OCI-M2 (cell line): ENCODE results near the gene PRKCA.
"Not testable (repeated sequence)": the region's sequence is repeated elsewhere in the genome, so short reads cannot be mapped to it uniquely, and the experiment has no call there.

Experiments used
- DNase-seq: peaks from one replicate; lab custom pipeline; 2025; ENCODE audit not compliant: unreplicated experiment; lab: John Stamatoyannopoulos, UW

PRKCA gene

DNA sequence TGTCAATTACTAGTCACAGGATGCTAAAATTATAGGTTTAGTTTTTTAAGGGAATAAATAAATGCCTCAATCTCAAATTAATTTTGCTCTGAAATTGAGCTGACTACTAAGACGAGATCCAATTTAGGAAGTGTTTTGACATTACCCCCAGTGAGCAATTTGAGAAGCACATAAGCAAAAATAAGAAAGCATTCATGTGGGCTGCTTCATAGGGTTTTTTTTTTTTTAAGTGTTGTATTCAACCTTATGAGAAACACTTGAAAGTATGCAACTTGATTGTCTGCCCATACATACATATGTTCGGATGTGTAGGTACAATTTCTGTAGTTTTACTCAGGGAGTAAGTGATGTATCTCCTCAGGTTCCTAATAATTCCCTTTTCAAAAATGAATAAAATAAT, 77.6 kb downstream of the PRKCA start:
- no peak for DNase-seq

- DNase-seq = no peak
Measured at GRCh38 chr17:66381701-66382362, 79.4 kb downstream of the PRKCA start.

GRCh38 chr17:66383333-66383732, 80.9 kb downstream of the PRKCA start:
- DNase-seq = no peak

- no peak for DNase-seq
Measured at GRCh38 chr17:66386498-66387351, 84.3 kb downstream of the PRKCA start.

DNA sequence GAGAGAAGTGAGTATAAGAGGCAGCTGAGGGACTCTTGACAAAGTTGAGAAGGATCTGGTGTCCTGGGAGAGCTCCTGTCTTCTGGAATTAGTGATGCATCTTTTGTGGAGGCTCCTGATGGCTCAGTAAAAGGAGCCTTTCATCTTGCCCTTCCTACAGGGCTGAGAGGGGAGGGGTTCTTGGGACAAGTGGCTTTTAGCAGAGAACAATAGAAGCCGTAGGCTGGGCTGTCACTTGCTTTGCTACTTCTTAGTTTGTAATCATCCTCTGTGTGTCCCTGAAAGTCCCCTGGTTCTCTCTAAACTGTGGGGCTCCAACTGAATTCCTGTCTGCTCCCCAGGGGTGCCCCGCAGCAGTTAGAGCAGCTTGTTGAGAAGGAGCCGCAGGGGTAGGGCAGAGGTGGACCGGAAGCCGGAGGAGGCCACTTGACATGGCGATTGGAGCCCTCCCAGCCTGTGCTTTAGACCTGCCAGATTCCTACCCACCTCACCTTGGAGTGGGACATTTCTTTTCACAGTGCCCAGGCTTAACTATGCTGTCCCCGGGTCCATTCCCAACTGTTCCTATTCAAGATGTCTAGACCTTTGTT, 85.1 kb downstream of the PRKCA start:
- DNase-seq = no peak

DNA sequence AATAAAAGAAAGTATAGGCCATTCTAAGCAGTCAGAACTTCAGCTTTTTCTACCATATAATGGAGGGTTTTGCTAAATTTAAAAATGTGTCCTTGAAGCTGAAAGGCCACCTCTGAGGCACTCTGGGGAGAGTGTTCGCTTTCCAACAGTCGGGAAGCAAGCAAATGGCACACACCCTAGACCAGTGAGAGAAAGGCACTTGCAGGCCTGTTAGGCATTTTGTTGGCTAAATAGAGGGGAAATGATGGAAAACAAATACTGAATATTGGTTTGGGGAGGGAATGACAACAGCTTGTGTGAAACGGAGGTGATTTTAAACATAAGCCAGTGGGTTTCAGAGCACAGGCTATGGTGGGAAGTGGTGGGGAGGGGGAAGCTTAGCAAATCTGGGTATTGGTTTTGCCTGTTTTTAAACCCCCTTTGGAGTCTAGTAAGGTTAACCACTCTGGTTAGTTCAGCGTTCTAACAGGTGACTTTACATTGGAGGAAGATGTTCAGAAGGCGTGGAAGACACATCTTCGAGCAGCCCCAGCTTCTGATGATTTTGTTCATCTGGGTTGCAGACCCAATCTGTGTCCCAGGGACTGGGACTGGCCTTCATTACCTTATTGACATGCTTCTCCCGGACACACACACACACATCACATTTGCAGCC, 90.5 kb downstream of the PRKCA start:
- no peak for DNase-seq

DNA sequence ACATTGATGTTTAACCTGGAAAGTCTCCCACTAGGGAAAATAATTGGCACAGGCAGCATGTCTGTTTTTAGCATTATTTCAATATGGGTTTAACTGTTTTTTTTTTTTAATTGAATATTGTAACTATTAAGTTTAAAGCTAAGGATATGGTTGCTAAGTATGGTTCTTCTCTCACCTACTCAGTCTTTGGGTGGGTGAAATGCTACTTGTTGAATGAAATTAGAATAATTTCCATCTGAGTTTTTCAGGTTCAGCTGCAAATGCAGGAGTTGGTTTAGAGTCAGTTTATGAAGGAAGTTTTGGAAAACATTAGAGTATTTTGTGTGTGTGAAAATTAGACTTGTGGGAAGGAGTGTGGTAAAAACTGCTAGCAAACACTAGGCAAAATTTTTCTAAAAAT, 93.5 kb downstream of the PRKCA start:
- no peak for DNase-seq

DNA sequence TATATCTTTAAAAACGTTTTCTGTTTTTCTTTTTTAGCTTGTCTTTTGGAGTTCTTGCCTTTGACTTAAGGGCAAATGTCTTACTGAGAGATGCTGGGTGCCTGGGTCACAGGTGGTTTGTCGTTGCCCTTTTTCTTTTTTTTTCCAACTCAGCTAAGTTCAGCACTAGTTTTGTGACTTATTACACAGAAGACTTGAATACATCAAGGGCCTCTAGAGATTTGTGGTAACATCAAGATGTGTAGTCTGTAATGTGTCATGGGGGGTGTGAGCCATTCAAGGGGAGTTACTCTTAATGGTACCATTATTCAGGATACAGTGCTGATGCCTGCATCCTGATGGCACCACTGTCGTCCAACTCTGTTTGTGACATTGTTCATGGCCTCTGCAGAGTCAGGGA, 95.1 kb downstream of the PRKCA start:
- DNase-seq = no peak

DNA sequence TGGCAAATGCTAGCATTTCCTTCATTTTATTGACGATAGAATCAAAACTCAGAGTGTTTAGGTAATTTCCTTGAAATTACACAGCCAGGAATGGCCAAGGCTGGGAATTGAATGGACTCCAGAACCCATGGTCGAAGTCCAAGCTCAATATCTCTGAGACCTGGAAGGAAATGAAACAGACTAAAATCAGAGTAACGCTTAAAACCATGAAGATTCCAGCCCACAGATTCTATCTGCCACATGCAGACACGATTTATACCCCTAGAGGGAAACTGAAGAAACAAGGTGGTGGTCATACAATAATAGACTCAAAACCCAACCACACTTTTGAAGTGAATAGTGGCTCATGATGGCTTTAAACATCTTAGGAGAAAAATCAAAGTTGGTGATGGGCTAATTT, 95.6 kb downstream of the PRKCA start:
- no peak for DNase-seq

- DNase-seq = no peak
Measured at GRCh38 chr17:66398617-66399016, 96.2 kb downstream of the PRKCA start.

- DNase-seq = no peak
Measured at GRCh38 chr17:66399441-66399840, 97.0 kb downstream of the PRKCA start.

DNA sequence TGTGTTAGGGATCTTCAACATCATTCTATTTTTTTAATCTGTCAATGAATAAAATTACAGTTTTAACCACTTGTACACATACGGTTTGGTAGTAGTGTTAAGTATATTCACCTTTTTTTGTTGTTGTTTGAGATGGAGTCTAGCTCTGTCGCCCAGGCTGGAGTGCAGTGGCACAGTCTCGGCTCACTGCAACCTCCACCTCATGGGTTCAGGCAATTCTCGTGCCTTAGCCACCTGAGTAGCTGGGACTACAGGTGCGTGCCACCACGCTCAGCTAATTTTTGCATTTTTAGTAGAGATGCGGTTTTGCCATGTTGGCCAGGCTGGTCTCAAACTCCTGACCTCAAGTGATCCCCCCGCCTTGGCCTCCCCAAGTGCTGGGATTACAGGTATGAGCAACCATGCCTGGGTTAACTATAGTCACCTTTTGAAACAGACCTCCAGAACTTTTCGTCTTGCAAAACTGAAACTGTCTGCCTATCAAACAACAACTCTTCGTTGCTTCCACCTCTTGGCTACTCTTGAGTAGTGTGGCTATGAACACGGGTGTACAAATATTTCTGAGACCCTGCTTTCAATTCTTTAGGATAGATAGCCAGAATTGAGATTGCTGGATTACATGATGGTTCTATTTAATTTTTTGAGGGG, 97.8 kb downstream of the PRKCA start:
- DNase-seq = not testable (repeated sequence)

DNA sequence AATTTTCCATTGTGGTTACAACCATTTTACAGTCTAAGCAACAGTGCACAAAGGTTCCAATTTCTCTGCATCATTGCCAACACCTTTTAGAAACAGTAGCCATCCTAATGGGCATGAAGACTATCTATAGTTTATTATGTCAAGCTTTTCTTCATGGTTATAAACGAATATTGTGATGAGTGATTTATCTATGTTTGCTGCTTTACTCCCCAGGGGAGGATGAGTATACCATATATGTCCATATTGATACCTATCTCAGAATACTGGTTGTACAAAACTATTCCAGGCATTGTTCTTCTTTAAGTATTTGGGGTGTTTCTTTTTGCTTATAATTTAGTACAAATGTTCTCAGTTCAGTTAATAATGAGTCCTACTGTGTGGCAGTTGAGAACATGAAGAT, 98.3 kb downstream of the PRKCA start:
- no peak for DNase-seq

GRCh38 chr17:66401364-66401763, 99.0 kb downstream of the PRKCA start:
- no peak for DNase-seq

GRCh38 chr17:66403846-66404556, 101.6 kb downstream of the PRKCA start:
- no peak for DNase-seq

DNA sequence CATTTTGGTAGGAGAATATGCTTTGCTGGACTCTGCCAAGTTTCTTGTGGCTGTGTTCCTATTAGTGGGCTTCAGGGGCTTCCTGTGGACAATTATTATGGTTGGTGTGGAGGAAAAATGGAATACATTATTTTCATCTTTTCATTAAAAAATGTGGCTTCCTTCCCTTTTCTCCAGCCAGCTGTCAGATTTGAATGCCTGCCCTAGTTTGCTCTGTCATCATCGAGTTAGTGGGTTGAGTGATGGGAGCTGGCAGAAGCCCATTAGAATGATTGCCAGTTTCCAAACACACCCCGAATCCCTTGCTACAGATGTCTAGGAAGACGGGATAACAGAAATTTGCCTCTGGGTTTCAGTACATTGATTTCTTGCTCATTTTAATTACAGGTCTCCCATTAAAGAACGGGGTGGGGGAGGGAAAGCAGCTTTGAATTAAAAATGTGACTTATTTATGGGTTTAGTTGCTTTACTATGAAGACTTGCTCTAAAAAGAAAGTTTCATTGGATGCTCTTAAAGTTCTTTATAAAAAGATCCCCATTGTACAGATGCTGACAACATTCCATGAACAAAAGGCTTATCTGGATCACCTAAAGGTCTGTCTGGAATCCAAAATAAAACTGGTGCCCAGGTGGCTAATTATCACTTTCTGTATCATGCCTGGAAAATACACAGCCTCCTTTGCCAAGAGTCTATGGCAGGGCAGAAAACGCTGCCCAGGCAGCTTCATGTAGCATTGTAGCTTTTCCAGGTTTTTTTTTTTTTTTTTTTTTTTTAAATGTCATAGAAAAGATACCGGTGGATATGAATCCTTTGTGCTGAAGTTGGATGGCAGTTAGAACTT, 103.6 kb downstream of the PRKCA start:
- DNase-seq = no peak

- DNase-seq = no peak
Measured at GRCh38 chr17:66406701-66407644, 104.6 kb downstream of the PRKCA start.

GRCh38 chr17:66407864-66408263, 105.5 kb downstream of the PRKCA start:
- DNase-seq = no peak

DNA sequence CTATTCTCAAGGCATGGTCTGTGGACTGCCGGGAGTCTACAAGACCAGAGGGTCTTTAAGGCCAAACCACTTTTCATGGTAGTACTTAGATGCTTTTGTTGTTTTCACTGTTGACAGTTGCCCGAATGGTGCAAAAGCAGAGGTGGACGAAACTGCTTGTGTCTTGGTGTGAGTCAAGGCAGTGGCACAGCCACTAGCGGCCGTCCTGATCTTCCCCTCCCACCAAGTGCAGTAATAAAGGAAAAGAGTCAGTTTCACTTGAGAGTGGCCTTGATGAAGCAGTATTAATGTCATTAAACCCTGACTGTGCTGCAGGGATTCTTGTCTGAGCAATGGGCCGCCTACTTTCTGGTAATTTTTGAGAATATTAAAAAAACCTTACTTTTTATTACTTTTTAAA, 109.1 kb downstream of the PRKCA start:
- no peak for DNase-seq
